Hepatocyte (in vitro differentiated cells): Measurements from ENCODE around the gene SPTLC1. TPM values are rescaled to one million over a fixed set of nuclear protein-coding genes. Genes with fewer than 3 reads are reported as not detected.

Source experiments
- DNase-seq: peaks from one replicate; pipeline ENCODE4 v3.0.0-alpha.2; 2016; ENCODE audit warnings: low spot score
- H2AFZ ChIP-seq: fragments of 200-600 bp; sonication (generic); 2 replicates; pipeline ENCODE4 v1.6.0; 2016; ENCODE audit warnings: antibody characterized with exemption, mild to moderate bottlenecking
- H3K27ac ChIP-seq: fragments of 200-600 bp; sonication (generic); 2 replicates; pipeline ENCODE4 v1.5.1; 2016; ENCODE audit warnings: mild to moderate bottlenecking
- H3K27me3 ChIP-seq: fragments of 200-600 bp; sonication (generic); 2 replicates; pipeline ENCODE4 v1.6.1; 2016
- H3K36me3 ChIP-seq: fragments of 200-600 bp; sonication (generic); replicated peaks from 2 replicates; pipeline ENCODE4 v1.5.1; 2016; ENCODE audit warnings: low read depth; ENCODE audit not compliant: insufficient read depth
- H3K4me1 ChIP-seq: fragments of 200-600 bp; sonication (generic); 2 replicates; pipeline ENCODE4 v1.5.1; 2016; ENCODE audit warnings: mild to moderate bottlenecking, moderate library complexity; ENCODE audit not compliant: insufficient read depth
- H3K4me2 ChIP-seq: fragments of 200-600 bp; sonication (generic); 2 replicates; pipeline ENCODE4 v1.6.0; 2016
- H3K4me3 ChIP-seq: fragments of 200-600 bp; sonication (generic); 2 replicates; pipeline ENCODE4 v1.5.1; 2016; ENCODE audit warnings: mild to moderate bottlenecking
- H3K79me2 ChIP-seq: fragments of 200-600 bp; sonication (generic); 2 replicates; pipeline ENCODE4 v1.6.0; 2017; ENCODE audit warnings: mild to moderate bottlenecking
- H3K9me2 ChIP-seq: fragments of 200-600 bp; sonication (generic); replicated peaks from 2 replicates; pipeline ENCODE4 v1.6.0; 2017; ENCODE audit warnings: mild to moderate bottlenecking; ENCODE audit not compliant: insufficient read depth
- H3K9me3 ChIP-seq: fragments of 200-600 bp; sonication (generic); 2 replicates; pipeline ENCODE4 v1.5.1; 2016; ENCODE audit warnings: low read depth, mild to moderate bottlenecking
- H4K20me1 ChIP-seq: fragments of 200-600 bp; sonication (generic); 2 replicates; pipeline ENCODE4 v1.6.0; 2016; ENCODE audit warnings: mild to moderate bottlenecking; ENCODE audit not compliant: insufficient read depth, poor library complexity, severe bottlenecking
- CTCF ChIP-seq: fragments of 200-600 bp; sonication (generic); IDR thresholded peaks from 2 replicates; pipeline ENCODE4 v1.5.1; 2016; ENCODE audit warnings: antibody characterized with exemption, mild to moderate bottlenecking; ENCODE audit not compliant: poor library complexity
- EZH2 ChIP-seq: fragments of 200-600 bp; sonication (generic); IDR thresholded peaks from 2 replicates; pipeline ENCODE4 v1.6.1; 2016; ENCODE audit warnings: antibody characterized with exemption, mild to moderate bottlenecking, borderline replicate concordance
- EZH2phosphoT487 ChIP-seq: fragments of 200-600 bp; sonication (generic); IDR thresholded peaks from one replicate; pipeline ENCODE4 v1.6.1; 2018; ENCODE audit warnings: antibody characterized with exemption, mild to moderate bottlenecking, low read depth, moderate library complexity; ENCODE audit not compliant: unreplicated experiment, severe bottlenecking
- WGBS: methylation state at CpG from one replicate; pipeline ENCODE4 v1.1.6; 2016; ENCODE audit warnings: low lambda C conversion rate; ENCODE audit errors: missing lambda C conversion rate; 5-methylcytosine and 5-hydroxymethylcytosine counted together
- polyA plus RNA-seq: library from polyadenylated mRNA; unstranded; fragments of >200 nt; fragmentation: Nextera tagmentation; extraction: Ambion mirVana; gene quantifications from 2 replicates; pipeline ENCODE4 v1.2.1, GENCODE V29; 2016
- total RNA-seq: library from RNA; depleted of rRNA; stranded (reverse); fragments of >200 nt; gene quantifications from 2 replicates; pipeline ENCODE4 v1.2.3, GENCODE V29; 2014

The SPTLC1 gene
- total and polyA plus RNA-seq, 2 experiments from 2014 or later, result 67.6 to 101 TPM

- no peaks in the 10 kb centered on the region for H3K4me1 ChIP-seq
- no peak overlapping the region for H3K4me2 ChIP-seq
- no peak overlapping the region for H3K27ac ChIP-seq
- no peaks in the 10 kb centered on the region for H3K36me3 ChIP-seq
- DNase-seq, result no peak
- TF ChIP-seq EZH2phosphoT487 (no peak), CTCF (no peak), EZH2 (no peak)
- peaks cover 5% of the 10 kb centered on the region for H4K20me1 ChIP-seq
- no peaks in the 10 kb centered on the region for H3K27me3 ChIP-seq
- H3K9me2 ChIP-seq, result no peaks in the 10 kb centered on the region
- no peak overlapping the region for H3K4me3 ChIP-seq
- no peaks in the 10 kb centered on the region for H3K9me3 ChIP-seq
- WGBS, result 100% methylated on average over 1 of the region's 1 CpG
- H3K79me2 ChIP-seq, result peaks cover 38% of the 10 kb centered on the region
- no peak overlapping the region for H2AFZ ChIP-seq
Measured at GRCh38 chr9:92095236-92095635, 20.0 kb downstream of the SPTLC1 start.

- no peak for DNase-seq
- H3K4me1 ChIP-seq, result no peaks in the 10 kb centered on the region
- no peak overlapping the region for H3K4me2 ChIP-seq
- no peaks in the 10 kb centered on the region for H3K9me3 ChIP-seq
- no peaks in the 10 kb centered on the region for H3K9me2 ChIP-seq
- H3K4me3 ChIP-seq, result no peak overlapping the region
- 87% methylated on average over 4 of the region's 4 CpGs for WGBS
- peaks cover 43% of the 10 kb centered on the region for H3K79me2 ChIP-seq
- H3K27ac ChIP-seq, result no peak overlapping the region
- no peak overlapping the region for H2AFZ ChIP-seq
- no peaks in the 10 kb centered on the region for H3K36me3 ChIP-seq
- peaks cover 5% of the 10 kb centered on the region for H4K20me1 ChIP-seq
- no peaks in the 10 kb centered on the region for H3K27me3 ChIP-seq
- no peak for TF ChIP-seq EZH2phosphoT487
- no peak for TF ChIP-seq CTCF
- TF ChIP-seq EZH2, result no peak
Measured at GRCh38 chr9:92094655-92095054, 20.6 kb downstream of the SPTLC1 start.

- TF ChIP-seq CTCF, result no peak
- TF ChIP-seq EZH2, result no peak
- no peak for TF ChIP-seq EZH2phosphoT487
- H3K36me3 ChIP-seq, result no peaks in the 10 kb centered on the region
- H3K4me2 ChIP-seq, result no peak overlapping the region
- no peak overlapping the region for H3K4me3 ChIP-seq
- H3K27me3 ChIP-seq, result no peaks in the 10 kb centered on the region
- H3K9me3 ChIP-seq, result no peaks in the 10 kb centered on the region
- no peak overlapping the region for H3K27ac ChIP-seq
- no peak for DNase-seq
- H3K79me2 ChIP-seq, result no peaks in the 10 kb centered on the region
- H3K9me2 ChIP-seq, result no peaks in the 10 kb centered on the region
- H2AFZ ChIP-seq, result no peak overlapping the region
- H4K20me1 ChIP-seq, result no peaks in the 10 kb centered on the region
- no peaks in the 10 kb centered on the region for H3K4me1 ChIP-seq
- 96% methylated on average over 1 of the region's 1 CpG for WGBS
Measured at GRCh38 chr9:92077888-92078287, 37.3 kb downstream of the SPTLC1 start.

GRCh38 chr9:92071634-92072033 lies 43.6 kb downstream of the SPTLC1 start:
- Histone ChIP-seq H3K9me2 (no peaks in the 10 kb centered on the region), H3K36me3 (no peaks in the 10 kb centered on the region), H3K9me3 (no peaks in the 10 kb centered on the region), H2AFZ (no peak overlapping the region), H3K4me1 (no peaks in the 10 kb centered on the region), H3K79me2 (no peaks in the 10 kb centered on the region), H3K4me3 (no peak overlapping the region), H4K20me1 (no peaks in the 10 kb centered on the region), H3K27ac (no peak overlapping the region), H3K4me2 (no peak overlapping the region), H3K27me3 (no peaks in the 10 kb centered on the region)
- TF ChIP-seq EZH2phosphoT487, result no peak
- no peak for TF ChIP-seq EZH2
- TF ChIP-seq CTCF, result no peak
- WGBS, result 91% methylated on average over 4 of the region's 4 CpGs
- no peak for DNase-seq
